IMR-90 (cell line): ENCODE measurements around the gene DYSF. TPM values are rescaled to one million over a fixed set of nuclear protein-coding genes. Genes with fewer than 3 reads are reported as not detected.

ENCODE experiments used
- ATAC-seq: fragments of 200-7000 bp; cut with Tn5 transposase; 2 replicates; pipeline ENCODE4 v1.9.1; 2020; ENCODE audit warnings: low read depth, mild to moderate bottlenecking, moderate library complexity
- BruUV-seq: library from RNA; stranded (reverse); fragments of 400-500 nt; replicated peaks from 2 replicates; lab custom pipeline; 2021; lab: Mats Ljungman, UMichigan
- CTCF ChIA-PET: fragments of 300-600 bp; formaldehyde crosslinking; extraction: SDS; loops from one replicate; lab custom pipeline; 2021; ENCODE audit warnings: antibody characterized with exemption; lab: Yijun Ruan, JAX
- POLR2A ChIA-PET: fragments of 300-600 bp; sonication (Branson Sonifier 250); formaldehyde crosslinking; loops from one replicate; lab custom pipeline; 2022; ENCODE audit warnings: antibody characterized with exemption; ENCODE audit not compliant: unreplicated experiment; lab: Charles Lee
- DNase-seq: peaks from one replicate; pipeline ENCODE4 v3.0.0; 2013
- H2AFZ ChIP-seq: replicated peaks from 2 replicates; pipeline ENCODE3; 2013; ENCODE audit warnings: low read length, mild to moderate bottlenecking; ENCODE audit not compliant: poor library complexity
- H2AK5ac ChIP-seq: 2 replicates; pipeline ENCODE4 v1.6.1; 2013; ENCODE audit warnings: low read depth, low read length, inconsistent platforms
- H2AK9ac ChIP-seq: replicated peaks from 2 replicates; pipeline ENCODE3; 2013; ENCODE audit warnings: mild to moderate bottlenecking, low read depth, low read length, moderate library complexity; ENCODE audit not compliant: poor library complexity
- H2BK120ac ChIP-seq: 2 replicates; pipeline ENCODE4 v1.6.1; 2013; ENCODE audit warnings: low read depth, low read length, inconsistent platforms
- H2BK15ac ChIP-seq: 3 replicates; pipeline ENCODE4 v1.6.1; 2013; ENCODE audit warnings: low read depth, low read length, inconsistent platforms
- H2BK20ac ChIP-seq: 2 replicates; pipeline ENCODE4 v1.6.1; 2013; ENCODE audit warnings: low read depth, mild to moderate bottlenecking, inconsistent platforms, low read length, moderate library complexity
- H2BK5ac ChIP-seq: 2 replicates; pipeline ENCODE4 v1.6.1; 2013; ENCODE audit warnings: mild to moderate bottlenecking, low read depth, low read length, inconsistent platforms; ENCODE audit not compliant: poor library complexity, severe bottlenecking
- H3K14ac ChIP-seq: replicated peaks from 2 replicates; pipeline ENCODE4 v1.6.1; 2013; ENCODE audit warnings: low read depth, low read length, inconsistent platforms
- H3K18ac ChIP-seq: 2 replicates; pipeline ENCODE4 v1.6.1; 2013; ENCODE audit warnings: low read depth, low read length, control low read depth
- H3K23ac ChIP-seq: 2 replicates; pipeline ENCODE4 v1.6.1; 2013; ENCODE audit warnings: low read depth, low read length, inconsistent platforms
- H3K27ac ChIP-seq: 2 replicates; pipeline ENCODE4 v1.5.1; 2013; ENCODE audit warnings: mild to moderate bottlenecking, control low read depth, low read length; ENCODE audit not compliant: insufficient read depth
- H3K27me3 ChIP-seq: 2 replicates; pipeline ENCODE4 v1.6.1; 2013; ENCODE audit warnings: low read length; ENCODE audit not compliant: control insufficient read depth, insufficient read depth
- H3K36me3 ChIP-seq: 2 replicates; pipeline ENCODE4 v1.6.1; 2013; ENCODE audit warnings: low read length, mixed read lengths; ENCODE audit not compliant: control insufficient read depth, insufficient read depth
- H3K4ac ChIP-seq: 2 replicates; pipeline ENCODE4 v1.6.1; 2013; ENCODE audit warnings: low read depth, low read length, inconsistent platforms
- H3K4me1 ChIP-seq: 2 replicates; pipeline ENCODE4 v1.6.1; 2013; ENCODE audit warnings: low read length, mixed read lengths; ENCODE audit not compliant: control insufficient read depth, insufficient read depth
- H3K4me2 ChIP-seq: 2 replicates; pipeline ENCODE4 v1.6.1; 2013; ENCODE audit warnings: low read depth, mild to moderate bottlenecking, control low read depth, low read length, moderate library complexity
- H3K4me3 ChIP-seq: 2 replicates; pipeline ENCODE4 v1.5.1; 2013; ENCODE audit warnings: low read depth, mild to moderate bottlenecking, control low read depth, low read length, moderate library complexity; ENCODE audit not compliant: insufficient read depth
- H3K56ac ChIP-seq: 2 replicates; pipeline ENCODE4 v1.6.1; 2013; ENCODE audit warnings: low read length, inconsistent platforms; ENCODE audit not compliant: insufficient read depth; ENCODE audit errors: extremely low read depth
- H3K79me1 ChIP-seq, 2 experiments: 2 replicates each; pipeline ENCODE4 v1.6.1; 2013; ENCODE audit warnings: low read length in 2 of 2, inconsistent platforms in 1 of 2, low read depth in 1 of 2
- H3K9ac ChIP-seq: 2 replicates; pipeline ENCODE4 v1.6.1; 2013; ENCODE audit warnings: low read depth, low read length, control low read depth
- H3K9me1 ChIP-seq: 2 replicates; pipeline ENCODE4 v1.6.1; 2013; ENCODE audit warnings: low read length, inconsistent platforms; ENCODE audit not compliant: insufficient read depth
- H3K9me3 ChIP-seq: 2 replicates; pipeline ENCODE4 v1.6.1; 2013; ENCODE audit warnings: low read length; ENCODE audit not compliant: control insufficient read depth, insufficient read depth
- H4K20me1 ChIP-seq: 2 replicates; pipeline ENCODE4 v1.6.1; 2013; ENCODE audit warnings: low read length, inconsistent platforms; ENCODE audit not compliant: insufficient read depth
- H4K5ac ChIP-seq: 2 replicates; pipeline ENCODE4 v1.6.1; 2013; ENCODE audit warnings: mild to moderate bottlenecking, low read depth, low read length, control low read depth
- H4K8ac ChIP-seq, 2 experiments: 2 replicates each; pipeline ENCODE4 v1.6.1; 2013; ENCODE audit warnings: low read depth in 2 of 2, low read length in 2 of 2, control low read depth in 1 of 2, inconsistent platforms in 1 of 2
- H4K91ac ChIP-seq: 2 replicates; pipeline ENCODE4 v1.6.1; 2013; ENCODE audit warnings: low read depth, low read length, inconsistent platforms; ENCODE audit not compliant: insufficient read depth
- BHLHE40 ChIP-seq: fragments of 150-350 bp; IDR thresholded peaks from 2 replicates; pipeline ENCODE4 v1.6.1; 2016; ENCODE audit warnings: mild to moderate bottlenecking, low read depth, low read length
- CEBPB ChIP-seq: IDR thresholded peaks from 2 replicates; pipeline ENCODE4 v1.6.1; 2012; ENCODE audit warnings: low read depth, low read length, improper control_type of control experiment
- CHD1 ChIP-seq: IDR thresholded peaks from 2 replicates; pipeline ENCODE4 v1.6.1; 2012; ENCODE audit warnings: low read depth, low read length, improper control_type of control experiment
- FOS ChIP-seq: fragments of 150-350 bp; IDR thresholded peaks from 2 replicates; pipeline ENCODE4 v1.6.1; 2016; ENCODE audit warnings: low read depth, low read length
- MAFK ChIP-seq: IDR thresholded peaks from 2 replicates; pipeline ENCODE4 v1.6.1; 2012; ENCODE audit warnings: low read depth, low read length, improper control_type of control experiment
- MAZ ChIP-seq: IDR thresholded peaks from 2 replicates; pipeline ENCODE4 v1.6.1; 2012; ENCODE audit warnings: low read depth, mild to moderate bottlenecking, low read length, improper control_type of control experiment, moderate library complexity, borderline replicate concordance
- MXI1 ChIP-seq: IDR thresholded peaks from 2 replicates; pipeline ENCODE4 v1.6.1; 2012; ENCODE audit warnings: low read depth, mild to moderate bottlenecking, low read length, moderate library complexity, borderline replicate concordance
- NFE2L2 ChIP-seq: fragments of 150-350 bp; IDR thresholded peaks from 2 replicates; pipeline ENCODE4 v1.6.1; 2016; ENCODE audit warnings: low read depth, mild to moderate bottlenecking, low read length
- POLR2A ChIP-seq: IDR thresholded peaks from 2 replicates; pipeline ENCODE4 v1.6.1; 2012; ENCODE audit warnings: mild to moderate bottlenecking, low read depth, low read length
- RAD21 ChIP-seq: IDR thresholded peaks from 2 replicates; pipeline ENCODE4 v1.6.1; 2012; ENCODE audit warnings: low read length, improper control_type of control experiment
- RCOR1 ChIP-seq: IDR thresholded peaks from 2 replicates; pipeline ENCODE4 v1.6.1; 2012; ENCODE audit warnings: mild to moderate bottlenecking, low read length, improper control_type of control experiment; ENCODE audit not compliant: insufficient replicate concordance
- RFX5 ChIP-seq: IDR thresholded peaks from 2 replicates; pipeline ENCODE4 v1.8.0; 2012; ENCODE audit warnings: low read depth, mild to moderate bottlenecking, low read length, moderate library complexity
- SMC3 ChIP-seq: fragments of 150-350 bp; IDR thresholded peaks from 2 replicates; pipeline ENCODE4 v1.6.1; 2016; ENCODE audit warnings: low read depth, mild to moderate bottlenecking, antibody characterized with exemption, low read length, moderate library complexity
- dilution Hi-C: fragments of 300-500 bp; cut with HindIII; formaldehyde crosslinking; loops from one replicate; pipeline ENCODE4 v1.14.3; 2018; ENCODE audit warnings: low sequenced_read_pairs; ENCODE audit not compliant: unreplicated experiment
- in situ Hi-C: fragments of 300-500 bp; cut with MboI; formaldehyde crosslinking; loops from 3 replicates; pipeline ENCODE4 v1.14.3; 2019; ENCODE audit warnings: low sequenced_read_pairs, inconsistent platforms, mixed read lengths
- intact Hi-C: fragments of 100-400 bp; cut with micrococcal nuclease; formaldehyde crosslinking; loops from 2 replicates; pipeline ENCODE4 v1.10.0; 2022
- polyA plus RNA-seq, 3 experiments: library from polyadenylated mRNA; depleted of rRNA; stranded (reverse); fragments of >200 nt; gene quantifications; 2 replicates each; pipeline ENCODE4 v1.2.3, GENCODE V29; 2012; ENCODE audit warnings: low replicate concordance in 1 of 3
- total RNA-seq: library from RNA; depleted of rRNA; stranded (reverse); fragments of >200 nt; gene quantifications from 2 replicates; pipeline ENCODE4 v1.2.3, GENCODE V29; 2012
- TF ChIP-seq, protein P1 (sequence below): fragments of 150-350 bp; IDR thresholded peaks from 2 replicates; pipeline ENCODE4 v1.6.1; 2017; ENCODE audit warnings: mild to moderate bottlenecking, antibody characterized with exemption, low read length, low read depth
- TF ChIP-seq, protein P2 (sequence below): fragments of 150-350 bp; IDR thresholded peaks from 2 replicates; pipeline ENCODE4 v1.6.1; 2016; ENCODE audit warnings: low read depth, mild to moderate bottlenecking, low read length, moderate library complexity, borderline replicate concordance
- TF ChIP-seq, protein P3 (sequence below): conservative IDR thresholded peaks from 2 replicates; pipeline ENCODE4 v1.5.1; 2012; ENCODE audit warnings: mild to moderate bottlenecking, low read depth, low read length, improper control_type of control experiment

DYSF gene
- total and polyA plus RNA-seq, 2 of the 4 experiments (the other 2 are of a cell fraction): 0.09 to 0.18 TPM

DNA sequence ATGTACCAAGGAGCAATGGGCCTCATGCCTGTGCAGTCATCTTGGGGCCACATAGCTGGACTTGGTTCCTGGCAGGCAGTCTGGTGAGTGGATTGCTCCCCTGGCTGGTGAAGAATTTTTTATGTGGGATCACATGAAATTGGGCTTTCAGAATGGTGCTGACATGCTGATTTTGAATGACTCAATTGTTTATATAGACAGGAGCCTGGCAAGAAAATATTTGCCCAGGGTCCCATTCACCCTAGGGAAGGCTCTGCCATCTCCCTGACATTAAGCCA lies 266.9 kb downstream of the DYSF start:
- Histone ChIP-seq H3K4me2 (no peak overlapping the region), H3K18ac (no peak overlapping the region), H3K56ac (no peak overlapping the region), H2AFZ (peak overlapping the region; percentile 14), H3K23ac (no peak overlapping the region), H3K9ac (no peak overlapping the region), H3K4me1 (peaks cover 8% of the 10 kb centered on the region), H2BK20ac (no peak overlapping the region), H3K79me1 (no peaks in the 10 kb centered on the region), H2BK15ac (no peak overlapping the region), H4K20me1 (no peaks in the 10 kb centered on the region), H2BK120ac (no peak overlapping the region), H4K5ac (no peak overlapping the region), H4K91ac (no peak overlapping the region), H2AK9ac (no peak overlapping the region), H3K36me3 (no peaks in the 10 kb centered on the region), H3K4me3 (no peak overlapping the region), H3K27me3 (peaks cover 9% of the 10 kb centered on the region), H3K4ac (0 out of 2 replicates have a peak overlapping the region, but pooled peaks have one; percentile 35), H3K27ac (no peak overlapping the region), H3K14ac (0 out of 2 replicates have a peak overlapping the region, but pooled peaks have one; percentile 57), H3K9me3 (no peaks in the 10 kb centered on the region), H3K9me1 (peaks cover 12% of the 10 kb centered on the region; the same call in 1 of the 2 replicates), H4K8ac (no peak overlapping the region), H2BK5ac (no peak overlapping the region), H2AK5ac (no peak overlapping the region; the same call in 1 of the 2 replicates)
- intact Hi-C loops: no loop called here
- in situ Hi-C loops: no loop called here
- ATAC-seq (no peak), DNase-seq (no peak)
- no TSS peak for BruUV-seq
- POLR2A ChIA-PET: no interaction called here
- CTCF ChIA-PET: no interaction called here
- dilution Hi-C loops: no loop called here
- TF ChIP-seq, protein P1, sequence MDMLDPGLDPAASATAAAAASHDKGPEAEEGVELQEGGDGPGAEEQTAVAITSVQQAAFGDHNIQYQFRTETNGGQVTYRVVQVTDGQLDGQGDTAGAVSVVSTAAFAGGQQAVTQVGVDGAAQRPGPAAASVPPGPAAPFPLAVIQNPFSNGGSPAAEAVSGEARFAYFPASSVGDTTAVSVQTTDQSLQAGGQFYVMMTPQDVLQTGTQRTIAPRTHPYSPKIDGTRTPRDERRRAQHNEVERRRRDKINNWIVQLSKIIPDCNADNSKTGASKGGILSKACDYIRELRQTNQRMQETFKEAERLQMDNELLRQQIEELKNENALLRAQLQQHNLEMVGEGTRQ: no peak
- TF ChIP-seq POLR2A (no peak), RCOR1 (no peak), MXI1 (no peak), RFX5 (no peak), CHD1 (no peak), MAFK (no peak), SMC3 (no peak), RAD21 (no peak), FOS (no peak), NFE2L2 (no peak), BHLHE40 (no peak), CEBPB (no peak), MAZ (no peak)
- TF ChIP-seq, protein P2, sequence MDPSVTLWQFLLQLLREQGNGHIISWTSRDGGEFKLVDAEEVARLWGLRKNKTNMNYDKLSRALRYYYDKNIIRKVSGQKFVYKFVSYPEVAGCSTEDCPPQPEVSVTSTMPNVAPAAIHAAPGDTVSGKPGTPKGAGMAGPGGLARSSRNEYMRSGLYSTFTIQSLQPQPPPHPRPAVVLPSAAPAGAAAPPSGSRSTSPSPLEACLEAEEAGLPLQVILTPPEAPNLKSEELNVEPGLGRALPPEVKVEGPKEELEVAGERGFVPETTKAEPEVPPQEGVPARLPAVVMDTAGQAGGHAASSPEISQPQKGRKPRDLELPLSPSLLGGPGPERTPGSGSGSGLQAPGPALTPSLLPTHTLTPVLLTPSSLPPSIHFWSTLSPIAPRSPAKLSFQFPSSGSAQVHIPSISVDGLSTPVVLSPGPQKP: no peak
- TF ChIP-seq, protein P3, sequence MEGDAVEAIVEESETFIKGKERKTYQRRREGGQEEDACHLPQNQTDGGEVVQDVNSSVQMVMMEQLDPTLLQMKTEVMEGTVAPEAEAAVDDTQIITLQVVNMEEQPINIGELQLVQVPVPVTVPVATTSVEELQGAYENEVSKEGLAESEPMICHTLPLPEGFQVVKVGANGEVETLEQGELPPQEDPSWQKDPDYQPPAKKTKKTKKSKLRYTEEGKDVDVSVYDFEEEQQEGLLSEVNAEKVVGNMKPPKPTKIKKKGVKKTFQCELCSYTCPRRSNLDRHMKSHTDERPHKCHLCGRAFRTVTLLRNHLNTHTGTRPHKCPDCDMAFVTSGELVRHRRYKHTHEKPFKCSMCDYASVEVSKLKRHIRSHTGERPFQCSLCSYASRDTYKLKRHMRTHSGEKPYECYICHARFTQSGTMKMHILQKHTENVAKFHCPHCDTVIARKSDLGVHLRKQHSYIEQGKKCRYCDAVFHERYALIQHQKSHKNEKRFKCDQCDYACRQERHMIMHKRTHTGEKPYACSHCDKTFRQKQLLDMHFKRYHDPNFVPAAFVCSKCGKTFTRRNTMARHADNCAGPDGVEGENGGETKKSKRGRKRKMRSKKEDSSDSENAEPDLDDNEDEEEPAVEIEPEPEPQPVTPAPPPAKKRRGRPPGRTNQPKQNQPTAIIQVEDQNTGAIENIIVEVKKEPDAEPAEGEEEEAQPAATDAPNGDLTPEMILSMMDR: no peak
